Measurements from ENCODE around the gene QSOX2. TPM values are rescaled to one million over a fixed set of nuclear protein-coding genes. Genes with fewer than 3 reads are reported as not detected.

Gene QSOX2
- total and polyA plus RNA-seq, 2 experiments from 2014 or later, result 9.2 to 29.2 TPM

DNA sequence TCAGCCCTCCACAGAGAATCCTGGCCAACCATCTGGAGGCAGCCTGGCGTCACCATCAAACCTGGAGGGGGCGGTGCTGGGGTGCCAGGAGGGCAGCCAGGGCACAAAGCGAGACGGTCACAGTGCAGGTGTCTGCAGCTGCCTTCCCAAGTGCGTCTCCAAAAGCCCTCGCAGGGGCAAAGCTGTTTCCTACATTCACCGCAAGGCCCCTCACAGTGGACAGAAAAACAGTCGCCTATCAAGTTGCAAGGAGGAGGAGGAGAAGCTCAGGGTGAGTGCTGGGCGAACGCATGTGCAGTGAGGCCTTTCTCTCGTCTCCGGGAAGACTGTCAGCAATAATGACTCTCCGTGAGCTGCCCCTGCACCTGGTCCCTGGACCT lies 22.7 kb downstream of the QSOX2 start:
- Mint-ChIP-seq H3K4me1 (peaks cover 9% of the 10 kb centered on the region), H3K27me3 (ENCODE audit: insufficient read depth, low read depth, poor library complexity) (peaks cover 9% of the 10 kb centered on the region), H3K36me3 (ENCODE audit: low read depth) (peaks cover 37% of the 10 kb centered on the region), H3K9me3 (no peaks in the 10 kb centered on the region), H3K4me3 (no peak overlapping the region), H3K27ac (no peak overlapping the region)
- Histone ChIP-seq H3K4me3 (no peak overlapping the region), H3F3A (replicated peaks; ENCODE audit: low read depth) (0 out of 2 replicates have a peak, but pooled peaks cover under 1% of the 10 kb centered on the region), H3K9me2 (ENCODE audit: insufficient read depth) (no peaks in the 10 kb centered on the region), H3K4me1 (ENCODE audit: insufficient read depth) (no peaks in the 10 kb centered on the region), H3K4me2 (no peak overlapping the region), H3K79me2 (replicated peaks; ENCODE audit: insufficient read depth) (peaks cover 59% of the 10 kb centered on the region), H3K27me3 (ENCODE audit: insufficient read depth) (no peaks in the 10 kb centered on the region), H4K20me1 (replicated peaks; ENCODE audit: insufficient read depth) (peaks cover 19% of the 10 kb centered on the region), H2AFZ (no peak overlapping the region), H3K36me3 (ENCODE audit: insufficient read depth) (0 out of 2 replicates have a peak, but pooled peaks cover 2% of the 10 kb centered on the region), H3K27ac (ENCODE audit: low read depth) (0 out of 2 replicates have a peak overlapping the region, but pooled peaks have one; percentile 32)
- no peak for DNase-seq (ENCODE audit: low spot score)
- no peak for ATAC-seq
- TF ChIP-seq, protein P1, sequence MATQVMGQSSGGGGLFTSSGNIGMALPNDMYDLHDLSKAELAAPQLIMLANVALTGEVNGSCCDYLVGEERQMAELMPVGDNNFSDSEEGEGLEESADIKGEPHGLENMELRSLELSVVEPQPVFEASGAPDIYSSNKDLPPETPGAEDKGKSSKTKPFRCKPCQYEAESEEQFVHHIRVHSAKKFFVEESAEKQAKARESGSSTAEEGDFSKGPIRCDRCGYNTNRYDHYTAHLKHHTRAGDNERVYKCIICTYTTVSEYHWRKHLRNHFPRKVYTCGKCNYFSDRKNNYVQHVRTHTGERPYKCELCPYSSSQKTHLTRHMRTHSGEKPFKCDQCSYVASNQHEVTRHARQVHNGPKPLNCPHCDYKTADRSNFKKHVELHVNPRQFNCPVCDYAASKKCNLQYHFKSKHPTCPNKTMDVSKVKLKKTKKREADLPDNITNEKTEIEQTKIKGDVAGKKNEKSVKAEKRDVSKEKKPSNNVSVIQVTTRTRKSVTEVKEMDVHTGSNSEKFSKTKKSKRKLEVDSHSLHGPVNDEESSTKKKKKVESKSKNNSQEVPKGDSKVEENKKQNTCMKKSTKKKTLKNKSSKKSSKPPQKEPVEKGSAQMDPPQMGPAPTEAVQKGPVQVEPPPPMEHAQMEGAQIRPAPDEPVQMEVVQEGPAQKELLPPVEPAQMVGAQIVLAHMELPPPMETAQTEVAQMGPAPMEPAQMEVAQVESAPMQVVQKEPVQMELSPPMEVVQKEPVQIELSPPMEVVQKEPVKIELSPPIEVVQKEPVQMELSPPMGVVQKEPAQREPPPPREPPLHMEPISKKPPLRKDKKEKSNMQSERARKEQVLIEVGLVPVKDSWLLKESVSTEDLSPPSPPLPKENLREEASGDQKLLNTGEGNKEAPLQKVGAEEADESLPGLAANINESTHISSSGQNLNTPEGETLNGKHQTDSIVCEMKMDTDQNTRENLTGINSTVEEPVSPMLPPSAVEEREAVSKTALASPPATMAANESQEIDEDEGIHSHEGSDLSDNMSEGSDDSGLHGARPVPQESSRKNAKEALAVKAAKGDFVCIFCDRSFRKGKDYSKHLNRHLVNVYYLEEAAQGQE (IDR thresholded peaks at IDR 0.05; ENCODE audit: unreplicated experiment), result no peak
- no peak for TF ChIP-seq ZNF114 (CRISPR knock-in tag; IDR thresholded peaks at IDR 0.05)
- TF ChIP-seq, protein P2, sequence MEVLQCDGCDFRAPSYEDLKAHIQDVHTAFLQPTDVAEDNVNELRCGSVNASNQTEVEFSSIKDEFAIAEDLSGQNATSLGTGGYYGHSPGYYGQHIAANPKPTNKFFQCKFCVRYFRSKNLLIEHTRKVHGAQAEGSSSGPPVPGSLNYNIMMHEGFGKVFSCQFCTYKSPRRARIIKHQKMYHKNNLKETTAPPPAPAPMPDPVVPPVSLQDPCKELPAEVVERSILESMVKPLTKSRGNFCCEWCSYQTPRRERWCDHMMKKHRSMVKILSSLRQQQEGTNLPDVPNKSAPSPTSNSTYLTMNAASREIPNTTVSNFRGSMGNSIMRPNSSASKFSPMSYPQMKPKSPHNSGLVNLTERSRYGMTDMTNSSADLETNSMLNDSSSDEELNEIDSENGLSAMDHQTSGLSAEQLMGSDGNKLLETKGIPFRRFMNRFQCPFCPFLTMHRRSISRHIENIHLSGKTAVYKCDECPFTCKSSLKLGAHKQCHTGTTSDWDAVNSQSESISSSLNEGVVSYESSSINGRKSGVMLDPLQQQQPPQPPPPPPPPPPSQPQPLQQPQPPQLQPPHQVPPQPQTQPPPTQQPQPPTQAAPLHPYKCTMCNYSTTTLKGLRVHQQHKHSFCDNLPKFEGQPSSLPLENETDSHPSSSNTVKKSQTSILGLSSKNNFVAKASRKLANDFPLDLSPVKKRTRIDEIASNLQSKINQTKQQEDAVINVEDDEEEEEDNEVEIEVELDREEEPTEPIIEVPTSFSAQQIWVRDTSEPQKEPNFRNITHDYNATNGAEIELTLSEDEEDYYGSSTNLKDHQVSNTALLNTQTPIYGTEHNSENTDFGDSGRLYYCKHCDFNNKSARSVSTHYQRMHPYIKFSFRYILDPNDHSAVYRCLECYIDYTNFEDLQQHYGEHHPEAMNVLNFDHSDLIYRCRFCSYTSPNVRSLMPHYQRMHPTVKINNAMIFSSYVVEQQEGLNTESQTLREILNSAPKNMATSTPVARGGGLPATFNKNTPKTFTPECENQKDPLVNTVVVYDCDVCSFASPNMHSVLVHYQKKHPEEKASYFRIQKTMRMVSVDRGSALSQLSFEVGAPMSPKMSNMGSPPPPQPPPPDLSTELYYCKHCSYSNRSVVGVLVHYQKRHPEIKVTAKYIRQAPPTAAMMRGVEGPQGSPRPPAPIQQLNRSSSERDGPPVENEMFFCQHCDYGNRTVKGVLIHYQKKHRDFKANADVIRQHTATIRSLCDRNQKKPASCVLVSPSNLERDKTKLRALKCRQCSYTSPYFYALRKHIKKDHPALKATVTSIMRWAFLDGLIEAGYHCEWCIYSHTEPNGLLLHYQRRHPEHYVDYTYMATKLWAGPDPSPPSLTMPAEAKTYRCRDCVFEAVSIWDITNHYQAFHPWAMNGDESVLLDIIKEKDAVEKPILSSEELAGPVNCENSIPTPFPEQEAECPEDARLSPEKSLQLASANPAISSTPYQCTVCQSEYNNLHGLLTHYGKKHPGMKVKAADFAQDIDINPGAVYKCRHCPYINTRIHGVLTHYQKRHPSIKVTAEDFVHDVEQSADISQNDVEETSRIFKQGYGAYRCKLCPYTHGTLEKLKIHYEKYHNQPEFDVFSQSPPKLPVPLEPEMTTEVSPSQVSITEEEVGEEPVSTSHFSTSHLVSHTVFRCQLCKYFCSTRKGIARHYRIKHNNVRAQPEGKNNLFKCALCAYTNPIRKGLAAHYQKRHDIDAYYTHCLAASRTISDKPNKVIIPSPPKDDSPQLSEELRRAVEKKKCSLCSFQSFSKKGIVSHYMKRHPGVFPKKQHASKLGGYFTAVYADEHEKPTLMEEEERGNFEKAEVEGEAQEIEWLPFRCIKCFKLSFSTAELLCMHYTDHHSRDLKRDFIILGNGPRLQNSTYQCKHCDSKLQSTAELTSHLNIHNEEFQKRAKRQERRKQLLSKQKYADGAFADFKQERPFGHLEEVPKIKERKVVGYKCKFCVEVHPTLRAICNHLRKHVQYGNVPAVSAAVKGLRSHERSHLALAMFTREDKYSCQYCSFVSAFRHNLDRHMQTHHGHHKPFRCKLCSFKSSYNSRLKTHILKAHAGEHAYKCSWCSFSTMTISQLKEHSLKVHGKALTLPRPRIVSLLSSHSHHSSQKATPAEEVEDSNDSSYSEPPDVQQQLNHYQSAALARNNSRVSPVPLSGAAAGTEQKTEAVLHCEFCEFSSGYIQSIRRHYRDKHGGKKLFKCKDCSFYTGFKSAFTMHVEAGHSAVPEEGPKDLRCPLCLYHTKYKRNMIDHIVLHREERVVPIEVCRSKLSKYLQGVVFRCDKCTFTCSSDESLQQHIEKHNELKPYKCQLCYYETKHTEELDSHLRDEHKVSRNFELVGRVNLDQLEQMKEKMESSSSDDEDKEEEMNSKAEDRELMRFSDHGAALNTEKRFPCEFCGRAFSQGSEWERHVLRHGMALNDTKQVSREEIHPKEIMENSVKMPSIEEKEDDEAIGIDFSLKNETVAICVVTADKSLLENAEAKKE (CRISPR knock-in tag; IDR thresholded peaks at IDR 0.05), result no peak
- no peak for TF ChIP-seq CREB1 (CRISPR knock-in tag; IDR thresholded peaks at IDR 0.05; ENCODE audit: low read depth)
- no peak for TF ChIP-seq EZH2 (IDR thresholded peaks at IDR 0.05; ENCODE audit: low read depth, unreplicated experiment)
- TF ChIP-seq, protein P3, sequence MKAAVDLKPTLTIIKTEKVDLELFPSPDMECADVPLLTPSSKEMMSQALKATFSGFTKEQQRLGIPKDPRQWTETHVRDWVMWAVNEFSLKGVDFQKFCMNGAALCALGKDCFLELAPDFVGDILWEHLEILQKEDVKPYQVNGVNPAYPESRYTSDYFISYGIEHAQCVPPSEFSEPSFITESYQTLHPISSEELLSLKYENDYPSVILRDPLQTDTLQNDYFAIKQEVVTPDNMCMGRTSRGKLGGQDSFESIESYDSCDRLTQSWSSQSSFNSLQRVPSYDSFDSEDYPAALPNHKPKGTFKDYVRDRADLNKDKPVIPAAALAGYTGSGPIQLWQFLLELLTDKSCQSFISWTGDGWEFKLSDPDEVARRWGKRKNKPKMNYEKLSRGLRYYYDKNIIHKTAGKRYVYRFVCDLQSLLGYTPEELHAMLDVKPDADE (IDR thresholded peaks at IDR 0.05), result no peak
- no peak for TF ChIP-seq JUNB (IDR thresholded peaks at IDR 0.05; ENCODE audit: unreplicated experiment)
- TF ChIP-seq ZNF331 (CRISPR knock-in tag; IDR thresholded peaks at IDR 0.05; ENCODE audit: low read depth), result no peak
- no peak for TF ChIP-seq NANOG (IDR thresholded peaks at IDR 0.05; ENCODE audit: borderline replicate concordance)
- TF ChIP-seq POLR2AphosphoS5 (IDR thresholded peaks at IDR 0.05; ENCODE audit: low read depth), result no peak
- no peak for TF ChIP-seq STAT1 (IDR thresholded peaks at IDR 0.05; ENCODE audit: unreplicated experiment)
- TF ChIP-seq EZH2phosphoT487 (IDR thresholded peaks at IDR 0.05; ENCODE audit: unreplicated experiment), result no peak
- TF ChIP-seq, protein P4, sequence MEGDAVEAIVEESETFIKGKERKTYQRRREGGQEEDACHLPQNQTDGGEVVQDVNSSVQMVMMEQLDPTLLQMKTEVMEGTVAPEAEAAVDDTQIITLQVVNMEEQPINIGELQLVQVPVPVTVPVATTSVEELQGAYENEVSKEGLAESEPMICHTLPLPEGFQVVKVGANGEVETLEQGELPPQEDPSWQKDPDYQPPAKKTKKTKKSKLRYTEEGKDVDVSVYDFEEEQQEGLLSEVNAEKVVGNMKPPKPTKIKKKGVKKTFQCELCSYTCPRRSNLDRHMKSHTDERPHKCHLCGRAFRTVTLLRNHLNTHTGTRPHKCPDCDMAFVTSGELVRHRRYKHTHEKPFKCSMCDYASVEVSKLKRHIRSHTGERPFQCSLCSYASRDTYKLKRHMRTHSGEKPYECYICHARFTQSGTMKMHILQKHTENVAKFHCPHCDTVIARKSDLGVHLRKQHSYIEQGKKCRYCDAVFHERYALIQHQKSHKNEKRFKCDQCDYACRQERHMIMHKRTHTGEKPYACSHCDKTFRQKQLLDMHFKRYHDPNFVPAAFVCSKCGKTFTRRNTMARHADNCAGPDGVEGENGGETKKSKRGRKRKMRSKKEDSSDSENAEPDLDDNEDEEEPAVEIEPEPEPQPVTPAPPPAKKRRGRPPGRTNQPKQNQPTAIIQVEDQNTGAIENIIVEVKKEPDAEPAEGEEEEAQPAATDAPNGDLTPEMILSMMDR (conservative IDR thresholded peaks at IDR 0.05; ENCODE audit: low read depth in 2 of 2), result no peak
